SU-DHL-6 (cell line): ENCODE data around the gene FOXM1.

Experiments used
- EZH2phosphoT487 ChIP-seq: fragments of 200-600 bp; sonication (generic), shearing (Covaris generic); conservative IDR thresholded peaks from 2 replicates; pipeline ENCODE4 v1.6.1; 2018; ENCODE audit warnings: mild to moderate bottlenecking, antibody characterized with exemption, low read length, moderate library complexity, mixed read lengths
- TF ChIP-seq, protein P1 (sequence below): fragments of 200-600 bp; sonication (generic); IDR thresholded peaks from one replicate; pipeline ENCODE4 v1.5.1; 2017; ENCODE audit warnings: antibody characterized with exemption, mild to moderate bottlenecking, low read length, moderate library complexity; ENCODE audit not compliant: insufficient read depth, poor library complexity, severe bottlenecking

DNA sequence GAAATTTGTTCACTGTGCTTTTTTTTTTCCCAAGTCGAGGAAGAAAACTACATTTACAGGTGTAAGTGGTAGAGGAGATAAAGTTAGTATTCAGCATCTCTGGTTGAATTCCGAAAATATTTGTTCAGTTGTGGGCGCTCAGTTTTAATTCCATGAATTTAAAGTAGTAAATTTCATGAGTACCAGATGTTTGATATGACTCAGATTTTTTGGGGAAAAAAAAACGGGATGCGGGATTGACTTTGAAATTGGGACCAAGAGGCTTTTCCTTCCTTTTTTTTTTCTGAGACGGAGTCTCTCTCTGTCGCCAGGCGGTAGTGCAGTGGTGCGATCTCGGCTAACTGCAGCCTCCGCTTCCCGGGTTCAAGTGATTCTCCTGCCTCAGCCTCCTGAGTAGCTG, 15.3 kb upstream of the FOXM1 start:
- no peak for TF ChIP-seq EZH2phosphoT487
- TF ChIP-seq, protein P1, sequence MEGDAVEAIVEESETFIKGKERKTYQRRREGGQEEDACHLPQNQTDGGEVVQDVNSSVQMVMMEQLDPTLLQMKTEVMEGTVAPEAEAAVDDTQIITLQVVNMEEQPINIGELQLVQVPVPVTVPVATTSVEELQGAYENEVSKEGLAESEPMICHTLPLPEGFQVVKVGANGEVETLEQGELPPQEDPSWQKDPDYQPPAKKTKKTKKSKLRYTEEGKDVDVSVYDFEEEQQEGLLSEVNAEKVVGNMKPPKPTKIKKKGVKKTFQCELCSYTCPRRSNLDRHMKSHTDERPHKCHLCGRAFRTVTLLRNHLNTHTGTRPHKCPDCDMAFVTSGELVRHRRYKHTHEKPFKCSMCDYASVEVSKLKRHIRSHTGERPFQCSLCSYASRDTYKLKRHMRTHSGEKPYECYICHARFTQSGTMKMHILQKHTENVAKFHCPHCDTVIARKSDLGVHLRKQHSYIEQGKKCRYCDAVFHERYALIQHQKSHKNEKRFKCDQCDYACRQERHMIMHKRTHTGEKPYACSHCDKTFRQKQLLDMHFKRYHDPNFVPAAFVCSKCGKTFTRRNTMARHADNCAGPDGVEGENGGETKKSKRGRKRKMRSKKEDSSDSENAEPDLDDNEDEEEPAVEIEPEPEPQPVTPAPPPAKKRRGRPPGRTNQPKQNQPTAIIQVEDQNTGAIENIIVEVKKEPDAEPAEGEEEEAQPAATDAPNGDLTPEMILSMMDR, result no peak
